ENCODE data around the gene EDC3. TPM values are rescaled to one million over a fixed set of nuclear protein-coding genes. Genes with fewer than 3 reads are reported as not detected.
A peak's percentile ranks its signal among the peaks of the same experiment; 100 is the strongest.

The EDC3 gene
- total and polyA plus RNA-seq, 8 donors: 27.9 to 43.6 (median 36.7) TPM

- Histone ChIP-seq H3K36me3 (no peaks in the 10 kb centered on the region), H3K9me3 (no peaks in the 10 kb centered on the region), H3K27ac (peak overlapping the region in 1 of 2 donors; percentile 72), H3K4me1 (peaks cover 0 to 25% of the 10 kb centered on the region in 2 donors), H3K27me3 (no peaks in the 10 kb centered on the region), H3K4me3 (no peak overlapping the region)
- ATAC-seq: no peak
- intact Hi-C loops (cut with DNase I): no loop called here
- TF ChIP-seq CTCF (IDR thresholded peaks at IDR 0.05): no peak
- DNase-seq: no peak
These were observed 14.7 kb upstream of the EDC3 start for GRCh38 chr15:74710319-74711094.

- ATAC-seq (no peak), DNase-seq (no peak)
- Histone ChIP-seq H3K4me1 (peaks cover 0 to 25% of the 10 kb centered on the region in 2 donors), H3K9me3 (no peaks in the 10 kb centered on the region), H3K27me3 (peaks cover 0 to under 1% of the 10 kb centered on the region in 2 donors), H3K36me3 (no peaks in the 10 kb centered on the region), H3K4me3 (no peak overlapping the region), H3K27ac (peak overlapping the region in 1 of 2 donors; percentile 72)
- no peak for TF ChIP-seq CTCF (IDR thresholded peaks at IDR 0.05)
- intact Hi-C loops (cut with DNase I): no loop called here
These were observed 14.1 kb upstream of the EDC3 start for GRCh38 chr15:74709892-74710291.

- Histone ChIP-seq H3K9me3 (no peaks in the 10 kb centered on the region), H3K27me3 (peaks cover 0 to 8% of the 10 kb centered on the region in 2 donors), H3K4me1 (peaks cover 0 to 25% of the 10 kb centered on the region in 2 donors), H3K4me3 (no peak overlapping the region), H3K27ac (no peak overlapping the region), H3K36me3 (no peaks in the 10 kb centered on the region)
- intact Hi-C loops (cut with DNase I): no loop called here
- DNase-seq (no peak), ATAC-seq (no peak)
- TF ChIP-seq CTCF (IDR thresholded peaks at IDR 0.05): no peak
These were observed 13.2 kb upstream of the EDC3 start for GRCh38 chr15:74709011-74709410.

GRCh38 chr15:74696808-74697207, 984 bp upstream of the EDC3 start:
- Histone ChIP-seq H3K36me3 (no peaks in the 10 kb centered on the region), H3K27me3 (peaks cover 0 to 4% of the 10 kb centered on the region in 2 donors), H3K9me3 (no peaks in the 10 kb centered on the region), H3K4me3 (peak overlapping the region in 1 of 2 donors; percentile 73), H3K27ac (no peak overlapping the region), H3K4me1 (peaks cover 11 to 29% of the 10 kb centered on the region in 2 donors)
- no peak for ATAC-seq
- no peak for TF ChIP-seq CTCF (IDR thresholded peaks at IDR 0.05)
- intact Hi-C loops (cut with DNase I): no loop called here
- no peak for DNase-seq

GRCh38 chr15:74696398-74696729, 540 bp upstream of the EDC3 start:
- intact Hi-C loops (cut with DNase I): no loop called here
- no peak for DNase-seq

More at GRCh38 chr15:74696398-74696729, 540 bp upstream of the EDC3 start:
- Histone ChIP-seq H3K4me1 (peaks cover 11 to 29% of the 10 kb centered on the region in 2 donors), H3K27me3 (no peaks in the 10 kb centered on the region), H3K27ac (peak overlapping the region; percentile 33 to 73), H3K36me3 (no peaks in the 10 kb centered on the region), H3K4me3 (peak overlapping the region; percentile 73 to 88), H3K9me3 (no peaks in the 10 kb centered on the region)
- TF ChIP-seq CTCF (IDR thresholded peaks at IDR 0.05): no peak
- ATAC-seq: no peak

Measured in left lung (tissue), 10 donors.